Erythroblast (primary cell): ENCODE results near the gene ZFHX3.

Source experiments
- GATA1 ChIP-seq: IDR thresholded peaks from 2 replicates; pipeline ENCODE4 v1.6.1; 2011; ENCODE audit warnings: low read depth, mild to moderate bottlenecking, control low read depth, low read length, moderate library complexity
- POLR2A ChIP-seq: IDR thresholded peaks from 2 replicates; pipeline ENCODE4 v1.6.1; 2011; ENCODE audit warnings: mild to moderate bottlenecking, low read length

GRCh38 chr16:73093146-73094144, 45.5 kb upstream of the ZFHX3 start:
- TF ChIP-seq POLR2A, result no peak
- TF ChIP-seq GATA1, result no peak
